ENCODE data around the gene PCGF2. TPM values are rescaled to one million over a fixed set of nuclear protein-coding genes. Genes with fewer than 3 reads are reported as not detected.
"Not testable (repeated sequence)": the region's sequence is repeated elsewhere in the genome, so short reads cannot be mapped to it uniquely, and the experiment has no call there.

The PCGF2 gene
- total RNA-seq, result 2.0 and 2.3 TPM in 2 replicates
- polyA plus RNA-seq (2012), result 46.0 TPM

- peak; percentile 84 for DNase-seq (ENCODE audit: low read depth)
Measured at GRCh38 chr17:38748149-38748891, at the start of gene PCGF2. PCGF2 (minus strand) TSS chr17:38748336; CDS start chr17:38740402, 7,934 bp downstream.

GRCh38 chr17:38797828-38798227 lies 49.7 kb upstream of the PCGF2 start:
- no peak for DNase-seq (ENCODE audit: low read depth)

GRCh38 chr17:38797158-38797490 lies 49.0 kb upstream of the PCGF2 start:
- no peak for DNase-seq (ENCODE audit: low read depth)

GRCh38 chr17:38796451-38797157 lies 48.5 kb upstream of the PCGF2 start:
- no peak for DNase-seq (ENCODE audit: low read depth)

DNA sequence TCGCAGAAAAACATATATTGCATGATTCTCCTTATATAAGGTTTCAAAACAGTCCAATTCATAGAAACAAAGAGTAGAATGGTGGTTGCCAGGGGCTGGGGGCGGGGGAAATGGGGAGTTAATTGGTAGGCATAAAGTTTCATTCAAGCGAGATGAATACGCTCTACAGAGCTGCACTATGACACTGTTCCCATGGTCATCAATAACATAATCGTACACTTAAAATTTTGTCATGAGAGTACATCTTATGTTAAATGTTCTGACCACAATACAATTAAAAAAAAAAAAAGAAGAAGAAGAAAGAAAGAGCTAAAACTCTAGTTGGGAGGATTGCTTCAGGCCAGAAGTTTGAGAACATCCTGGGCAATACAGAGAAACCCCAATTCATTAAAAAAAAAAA lies 46.1 kb upstream of the PCGF2 start:
- no peak for DNase-seq (ENCODE audit: low read depth)

GRCh38 chr17:38791162-38791561 lies 43.0 kb upstream of the PCGF2 start:
- DNase-seq (ENCODE audit: low read depth), result no peak

GRCh38 chr17:38790148-38790707 lies 42.1 kb upstream of the PCGF2 start:
- not testable (repeated sequence) for DNase-seq (ENCODE audit: low read depth)

GRCh38 chr17:38789185-38789584 lies 41.0 kb upstream of the PCGF2 start:
- DNase-seq (ENCODE audit: low read depth), result peak; percentile 61

GRCh38 chr17:38787999-38788398 lies 39.9 kb upstream of the PCGF2 start:
- DNase-seq (ENCODE audit: low read depth), result not testable (repeated sequence)

DNA sequence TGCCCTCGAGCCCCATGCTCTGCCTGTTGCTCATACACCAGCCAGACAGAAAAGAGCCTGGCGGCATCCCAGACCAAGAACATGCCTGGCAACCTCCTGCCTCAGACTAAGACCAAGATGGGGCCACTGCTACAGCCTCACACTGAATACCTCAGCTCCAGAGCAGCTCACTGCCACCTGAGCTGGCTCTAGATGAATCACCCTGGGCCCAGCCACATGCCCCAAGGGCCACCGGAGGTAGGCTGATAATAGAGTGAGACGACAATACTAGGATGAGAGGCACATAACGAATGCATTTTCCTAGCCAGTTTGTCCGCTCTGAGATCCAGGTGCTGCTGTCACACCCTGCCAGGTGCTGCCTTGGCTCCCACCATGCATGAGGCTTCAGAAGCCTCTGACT lies 38.2 kb upstream of the PCGF2 start:
- peak; percentile 18 for DNase-seq (ENCODE audit: low read depth)

GRCh38 chr17:38783227-38783626 lies 35.1 kb upstream of the PCGF2 start:
- DNase-seq (ENCODE audit: low read depth), result no peak

DNA sequence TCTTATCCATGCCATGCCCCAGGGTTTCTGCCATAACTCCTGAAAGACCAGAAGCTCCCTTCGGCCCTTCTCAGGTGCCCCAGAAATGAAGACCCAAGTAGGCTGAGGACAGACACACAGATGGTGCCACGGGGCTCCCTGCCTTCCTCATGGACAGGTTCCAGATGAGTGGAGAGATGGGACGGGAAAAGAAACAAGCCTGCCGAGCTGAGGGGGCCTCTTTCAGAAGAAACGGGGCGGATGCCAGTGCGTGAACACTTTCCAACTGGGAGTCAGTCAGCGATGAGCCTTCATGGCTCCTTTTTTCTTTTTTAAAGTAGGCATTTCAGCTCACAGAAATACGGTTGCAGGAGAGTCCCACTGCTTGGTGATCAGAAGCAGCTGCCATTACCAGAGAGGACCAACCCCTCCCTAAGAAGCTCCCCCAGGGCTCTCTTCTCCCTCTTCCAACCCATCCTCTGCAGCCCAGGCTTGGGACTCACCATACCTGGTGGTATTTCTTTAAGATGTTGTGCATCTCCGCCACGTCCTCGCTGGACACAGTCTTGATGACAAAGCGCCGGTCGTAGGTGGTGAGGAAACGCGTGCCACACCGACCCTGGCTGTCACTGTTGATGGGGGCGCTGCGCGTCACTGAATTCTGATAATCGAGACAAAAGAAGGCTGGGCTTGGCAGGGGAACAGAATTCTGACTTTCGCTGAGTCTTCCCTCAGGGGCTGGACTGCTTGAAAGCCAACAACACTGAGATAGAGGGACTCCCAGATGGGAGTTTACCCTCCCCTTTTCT lies 32.0 kb upstream of the PCGF2 start:
- no peak for DNase-seq (ENCODE audit: low read depth)

DNA sequence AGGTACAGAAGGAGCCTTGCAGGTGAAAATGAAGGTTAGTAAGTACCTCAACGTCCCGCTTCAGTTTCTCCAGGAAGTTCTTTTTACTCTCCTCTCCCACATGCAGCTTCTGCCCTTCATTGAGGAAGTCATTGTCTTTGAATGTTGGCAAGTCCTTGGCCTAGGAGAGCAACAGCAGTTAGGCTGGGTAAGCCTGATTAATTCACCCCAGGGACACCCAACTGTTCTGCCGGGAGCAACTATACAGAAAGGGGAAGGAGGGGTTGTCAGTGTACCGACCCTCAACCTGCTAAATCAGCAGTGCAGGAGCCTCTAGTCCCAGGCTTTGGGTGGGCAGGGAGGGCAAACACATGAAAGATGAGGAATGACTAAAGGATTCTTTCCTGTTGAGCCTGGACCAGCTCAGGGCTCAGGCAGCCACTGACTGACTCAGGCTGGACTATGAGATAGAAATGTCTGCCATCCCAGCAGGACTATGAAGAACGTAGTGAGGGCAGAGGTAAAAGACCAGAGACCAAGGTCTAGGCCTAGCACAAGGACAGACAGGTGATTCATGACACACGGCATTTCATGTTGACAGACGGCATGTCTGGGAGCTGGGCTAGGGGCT lies 29.6 kb upstream of the PCGF2 start:
- DNase-seq (ENCODE audit: low read depth), result no peak

DNA sequence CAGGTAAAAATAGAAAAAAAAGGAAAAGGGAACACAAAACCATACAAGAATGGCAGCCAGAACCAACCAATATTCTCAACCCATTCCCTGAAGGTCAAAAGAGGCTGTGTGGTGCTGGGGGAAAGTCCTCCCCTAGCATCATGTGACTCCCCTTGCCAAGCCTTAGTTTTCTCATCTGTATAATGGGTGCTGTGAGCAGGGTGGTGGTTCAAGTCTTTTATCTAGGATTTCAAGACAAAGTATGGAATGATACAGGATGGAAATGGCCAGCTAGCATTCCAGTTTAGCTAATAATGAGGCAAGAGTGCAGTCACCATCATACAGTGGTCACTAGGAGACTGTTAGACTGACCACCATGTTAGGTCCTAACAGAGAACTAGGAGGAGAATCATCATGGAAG lies 25.1 kb upstream of the PCGF2 start:
- DNase-seq (ENCODE audit: low read depth), result no peak

GRCh38 chr17:38768417-38768816 lies 20.3 kb upstream of the PCGF2 start:
- no peak for DNase-seq (ENCODE audit: low read depth)

- DNase-seq (ENCODE audit: low read depth), result no peak
Measured at GRCh38 chr17:38766341-38766740, 18.2 kb upstream of the PCGF2 start.

DNA sequence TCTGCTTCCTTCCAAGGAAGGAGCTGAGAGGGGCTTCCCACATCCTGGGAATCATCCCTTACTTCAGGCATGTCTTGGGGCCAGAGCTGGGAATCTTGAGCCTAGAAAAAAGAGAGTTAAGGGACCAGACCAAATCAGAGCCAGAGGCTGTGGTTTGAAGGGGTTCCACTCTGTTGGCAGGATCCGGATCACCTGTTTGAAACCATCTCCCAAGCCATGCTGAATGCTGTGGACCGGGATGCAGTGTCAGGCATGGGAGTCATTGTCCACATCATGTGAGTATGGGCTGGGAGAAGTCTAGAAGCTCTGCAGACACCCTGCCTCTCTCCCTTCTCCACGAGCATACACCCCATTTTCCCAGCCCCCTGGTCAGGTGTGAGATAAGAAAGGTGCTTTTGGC lies 14.1 kb upstream of the PCGF2 start:
- peak; percentile 60 for DNase-seq (ENCODE audit: low read depth)

DNA sequence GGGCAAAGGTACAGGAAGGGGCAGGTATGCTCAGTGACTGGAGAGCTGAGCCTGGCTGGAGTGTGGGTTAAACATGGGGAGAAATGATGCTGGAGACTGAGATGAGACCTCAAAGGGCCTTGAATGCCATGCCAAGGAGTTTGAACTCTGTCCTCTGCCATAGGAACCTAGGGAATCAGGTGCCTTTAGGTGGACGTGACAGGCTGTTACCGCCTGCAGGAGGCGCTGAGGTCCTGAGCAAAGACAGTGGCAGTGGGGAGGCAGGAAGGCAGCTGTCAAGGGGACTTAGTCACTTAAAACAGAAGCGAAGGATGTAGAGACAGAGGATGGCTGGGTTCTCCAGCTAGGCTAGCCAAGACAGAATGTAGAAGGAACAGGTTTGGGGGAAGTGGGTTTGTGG lies 13.5 kb upstream of the PCGF2 start:
- peak; percentile 70 for DNase-seq (ENCODE audit: low read depth)

DNA sequence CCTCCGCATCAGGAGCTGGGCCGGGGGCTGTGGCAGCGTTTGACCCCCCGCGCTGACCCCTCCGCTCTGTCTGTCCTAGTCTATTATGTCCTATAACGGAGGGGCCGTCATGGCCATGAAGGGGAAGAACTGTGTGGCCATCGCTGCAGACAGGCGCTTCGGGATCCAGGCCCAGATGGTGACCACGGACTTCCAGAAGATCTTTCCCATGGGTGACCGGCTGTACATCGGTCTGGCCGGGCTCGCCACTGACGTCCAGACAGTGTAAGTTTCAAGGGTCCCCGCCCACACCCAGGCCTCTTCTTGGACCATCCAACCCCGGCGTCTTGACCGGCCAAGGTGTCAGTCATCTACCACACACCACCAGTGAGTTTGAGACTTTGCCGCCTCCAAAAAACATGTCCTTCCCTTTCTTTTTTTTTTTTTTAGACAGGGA lies 5.0 kb upstream of the PCGF2 start:
- no peak for DNase-seq (ENCODE audit: low read depth)

GRCh38 chr17:38752308-38753070 lies 4.4 kb upstream of the PCGF2 start, which contains the start of gene PSMB3:
PSMB3 (plus strand) TSS chr17:38752741; CDS start chr17:38752827, 86 bp downstream.
- DNase-seq (ENCODE audit: low read depth), result peak; percentile 100

All from myocyte (in vitro differentiated cells).